HG03175 (cell line): ENCODE measurements around the gene OXLD1.

Experiments
- ATAC-seq: cut with Tn5 transposase; IDR thresholded peaks from one replicate; pipeline ENCODE4 v1.9.1; 2021; ENCODE audit warnings: mild to moderate bottlenecking, moderate library complexity; ENCODE audit not compliant: unreplicated experiment

The OXLD1 gene

GRCh38 chr17:81702934-81703746 is 36.7 kb upstream of the OXLD1 start, which contains the start of gene MRPL12:
Gene MRPL12 (plus strand): TSS chr17:81703367. CDS start chr17:81703502, 135 bp downstream.
- ATAC-seq, result peak; percentile 79

- ATAC-seq, result no peak
Measured at GRCh38 chr17:81701288-81702071, 35.1 kb upstream of the OXLD1 start.

- no peak for ATAC-seq
Measured at GRCh38 chr17:81700353-81701287, 34.2 kb upstream of the OXLD1 start.

GRCh38 chr17:81697261-81698044 is 31.0 kb upstream of the OXLD1 start:
- ATAC-seq, result no peak

GRCh38 chr17:81696218-81696941 is 30.0 kb upstream of the OXLD1 start:
- no peak for ATAC-seq

- ATAC-seq, result no peak
Measured at GRCh38 chr17:81695801-81696200, 29.4 kb upstream of the OXLD1 start.

GRCh38 chr17:81695211-81695610 is 28.8 kb upstream of the OXLD1 start:
- ATAC-seq, result no peak

GRCh38 chr17:81694810-81695209 is 28.4 kb upstream of the OXLD1 start:
- ATAC-seq, result no peak

- no peak for ATAC-seq
Measured at GRCh38 chr17:81693509-81694210, 27.3 kb upstream of the OXLD1 start.

- ATAC-seq, result no peak
Measured at GRCh38 chr17:81691608-81692007, 25.2 kb upstream of the OXLD1 start.

- ATAC-seq, result no peak
Measured at GRCh38 chr17:81691196-81691595, 24.8 kb upstream of the OXLD1 start.

GRCh38 chr17:81690549-81690948 is 24.1 kb upstream of the OXLD1 start:
- ATAC-seq, result no peak

GRCh38 chr17:81690066-81690465 is 23.7 kb upstream of the OXLD1 start:
- ATAC-seq, result no peak

- no peak for ATAC-seq
Measured at GRCh38 chr17:81688616-81689015, 22.2 kb upstream of the OXLD1 start.

- ATAC-seq, result no peak
Measured at GRCh38 chr17:81687770-81688541, 21.6 kb upstream of the OXLD1 start.

GRCh38 chr17:81686614-81687013 is 20.2 kb upstream of the OXLD1 start:
- no peak for ATAC-seq

GRCh38 chr17:81685108-81685507 is 18.7 kb upstream of the OXLD1 start:
- ATAC-seq, result no peak

- ATAC-seq, result no peak
Measured at GRCh38 chr17:81684442-81684911, 18.1 kb upstream of the OXLD1 start.
